Activated CD8-positive, alpha-beta memory T cell treated with anti-CD3 and anti-CD28 coated beads, Interleukin-2, amount 50 U/mL, for 4 hours (primary cell): ENCODE results near the gene PER2.
"Not testable (repeated sequence)": the region's sequence is repeated elsewhere in the genome, so short reads cannot be mapped to it uniquely, and the experiment has no call there.

Experiments
- DNase-seq: peaks from one replicate; pipeline ENCODE4 v3.0.0-alpha.2; 2020

The PER2 gene, protein sequence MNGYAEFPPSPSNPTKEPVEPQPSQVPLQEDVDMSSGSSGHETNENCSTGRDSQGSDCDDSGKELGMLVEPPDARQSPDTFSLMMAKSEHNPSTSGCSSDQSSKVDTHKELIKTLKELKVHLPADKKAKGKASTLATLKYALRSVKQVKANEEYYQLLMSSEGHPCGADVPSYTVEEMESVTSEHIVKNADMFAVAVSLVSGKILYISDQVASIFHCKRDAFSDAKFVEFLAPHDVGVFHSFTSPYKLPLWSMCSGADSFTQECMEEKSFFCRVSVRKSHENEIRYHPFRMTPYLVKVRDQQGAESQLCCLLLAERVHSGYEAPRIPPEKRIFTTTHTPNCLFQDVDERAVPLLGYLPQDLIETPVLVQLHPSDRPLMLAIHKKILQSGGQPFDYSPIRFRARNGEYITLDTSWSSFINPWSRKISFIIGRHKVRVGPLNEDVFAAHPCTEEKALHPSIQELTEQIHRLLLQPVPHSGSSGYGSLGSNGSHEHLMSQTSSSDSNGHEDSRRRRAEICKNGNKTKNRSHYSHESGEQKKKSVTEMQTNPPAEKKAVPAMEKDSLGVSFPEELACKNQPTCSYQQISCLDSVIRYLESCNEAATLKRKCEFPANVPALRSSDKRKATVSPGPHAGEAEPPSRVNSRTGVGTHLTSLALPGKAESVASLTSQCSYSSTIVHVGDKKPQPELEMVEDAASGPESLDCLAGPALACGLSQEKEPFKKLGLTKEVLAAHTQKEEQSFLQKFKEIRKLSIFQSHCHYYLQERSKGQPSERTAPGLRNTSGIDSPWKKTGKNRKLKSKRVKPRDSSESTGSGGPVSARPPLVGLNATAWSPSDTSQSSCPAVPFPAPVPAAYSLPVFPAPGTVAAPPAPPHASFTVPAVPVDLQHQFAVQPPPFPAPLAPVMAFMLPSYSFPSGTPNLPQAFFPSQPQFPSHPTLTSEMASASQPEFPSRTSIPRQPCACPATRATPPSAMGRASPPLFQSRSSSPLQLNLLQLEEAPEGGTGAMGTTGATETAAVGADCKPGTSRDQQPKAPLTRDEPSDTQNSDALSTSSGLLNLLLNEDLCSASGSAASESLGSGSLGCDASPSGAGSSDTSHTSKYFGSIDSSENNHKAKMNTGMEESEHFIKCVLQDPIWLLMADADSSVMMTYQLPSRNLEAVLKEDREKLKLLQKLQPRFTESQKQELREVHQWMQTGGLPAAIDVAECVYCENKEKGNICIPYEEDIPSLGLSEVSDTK (N-terminal part only)

GRCh38 chr2:238287737-238288649, at the start of gene PER2:
Gene PER2, minus strand, starts transcription at chr2:238288610. Its CDS starts 10,674 bp downstream, at chr2:238277936.
- DNase-seq, result peak; percentile 45

DNA sequence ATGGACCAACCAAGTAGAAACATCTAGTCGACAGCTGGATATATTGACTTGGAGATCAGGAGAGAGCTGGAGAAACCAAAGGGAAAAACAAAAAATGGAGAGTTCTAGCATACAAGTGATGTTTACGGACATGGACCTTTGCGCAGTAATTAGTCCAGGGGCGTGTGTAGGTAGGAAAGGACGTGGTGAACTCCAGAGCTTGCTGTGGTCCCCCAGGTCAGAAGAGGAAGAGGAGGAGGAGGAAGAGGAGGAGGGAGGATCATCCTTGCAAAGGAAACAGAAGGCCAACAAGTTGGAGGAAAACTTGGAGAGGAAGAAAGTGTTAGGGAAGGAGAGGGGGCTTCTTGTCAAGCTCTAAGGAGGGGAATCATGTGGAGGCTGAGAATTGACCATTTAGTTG, 49.4 kb upstream of the PER2 start:
- no peak for DNase-seq

- DNase-seq, result no peak
These were observed 48.5 kb upstream of the PER2 start for GRCh38 chr2:238336793-238337444.

DNA sequence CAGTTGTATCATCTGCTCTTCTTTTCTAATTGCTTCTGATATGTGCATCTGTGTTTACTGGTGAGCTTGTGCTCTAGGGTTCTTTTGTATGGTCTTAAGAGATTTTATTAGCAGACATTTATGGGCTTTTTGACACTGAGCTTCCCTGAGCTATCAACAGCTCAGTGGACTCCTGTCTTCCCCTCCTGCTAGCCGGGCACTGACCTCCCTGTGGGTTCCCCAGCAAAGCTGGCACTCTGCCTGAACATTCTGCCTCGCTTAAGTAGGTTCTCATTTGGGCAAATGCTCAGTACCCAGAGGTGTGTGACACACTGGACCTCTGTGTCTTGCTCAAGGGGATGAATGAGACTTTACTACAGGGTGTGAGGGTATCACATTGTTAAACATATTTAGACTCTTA, 47.7 kb upstream of the PER2 start:
- DNase-seq, result no peak

DNA sequence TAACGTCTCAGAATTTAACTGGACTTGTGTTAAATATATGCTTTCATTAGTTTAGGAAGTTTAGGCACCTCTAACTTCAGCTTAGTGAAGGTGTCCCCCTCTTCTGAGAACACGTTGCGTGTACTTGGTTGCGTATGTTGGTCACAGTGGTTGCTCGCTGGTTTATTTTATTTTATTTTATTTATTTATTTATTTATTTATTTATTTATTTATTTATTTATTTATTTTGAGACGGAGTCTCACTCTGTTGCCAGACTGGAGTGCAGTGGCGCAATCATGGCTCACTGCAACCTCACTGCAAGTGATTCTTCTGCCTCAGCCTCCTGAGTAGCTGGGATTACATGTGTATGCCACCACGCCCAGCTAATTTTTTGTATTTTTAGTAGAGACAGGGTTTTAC, 47.2 kb upstream of the PER2 start:
- not testable (repeated sequence) for DNase-seq

DNA sequence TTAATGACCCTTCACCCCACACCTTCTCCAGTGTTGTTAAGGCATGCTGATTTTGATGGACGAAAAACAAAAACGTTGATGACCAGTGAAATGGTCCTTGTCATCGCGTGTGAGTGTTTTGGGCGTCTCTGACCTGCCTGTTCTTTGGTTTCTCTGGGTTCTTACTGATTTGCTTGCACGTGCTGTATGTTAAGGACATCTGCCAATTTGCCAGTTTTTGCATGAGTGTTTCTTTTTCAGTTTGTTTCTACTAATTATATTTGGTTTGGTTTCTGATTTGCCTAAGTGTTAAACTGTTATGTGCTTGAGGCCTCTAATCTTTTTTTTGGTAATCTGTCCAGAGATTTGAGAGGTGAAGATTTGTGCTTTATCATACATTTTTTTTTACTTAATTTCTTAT, 46.5 kb upstream of the PER2 start:
- no peak for DNase-seq

- no peak for DNase-seq
These were observed 43.5 kb upstream of the PER2 start for GRCh38 chr2:238331916-238332315.

DNA sequence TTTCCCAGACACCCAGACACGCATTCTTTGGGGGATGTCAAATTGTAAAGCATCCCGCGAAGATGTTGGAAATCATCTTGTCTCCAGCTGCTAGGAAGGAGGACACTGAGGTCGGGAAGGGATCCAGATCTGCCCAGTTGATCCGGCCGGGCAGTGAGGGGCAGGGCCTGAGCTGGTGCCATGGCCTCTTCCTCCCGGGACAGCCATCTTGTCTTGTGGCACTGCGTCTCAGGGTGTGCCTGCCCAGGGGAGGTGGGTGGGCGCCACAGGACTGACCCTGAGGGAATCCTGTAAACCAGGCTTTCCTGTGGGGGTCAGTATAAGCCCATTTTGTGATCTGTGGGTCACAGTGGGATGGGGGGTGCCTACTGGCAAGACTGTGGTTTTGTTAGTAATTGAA, 42.0 kb upstream of the PER2 start:
- no peak for DNase-seq

DNA sequence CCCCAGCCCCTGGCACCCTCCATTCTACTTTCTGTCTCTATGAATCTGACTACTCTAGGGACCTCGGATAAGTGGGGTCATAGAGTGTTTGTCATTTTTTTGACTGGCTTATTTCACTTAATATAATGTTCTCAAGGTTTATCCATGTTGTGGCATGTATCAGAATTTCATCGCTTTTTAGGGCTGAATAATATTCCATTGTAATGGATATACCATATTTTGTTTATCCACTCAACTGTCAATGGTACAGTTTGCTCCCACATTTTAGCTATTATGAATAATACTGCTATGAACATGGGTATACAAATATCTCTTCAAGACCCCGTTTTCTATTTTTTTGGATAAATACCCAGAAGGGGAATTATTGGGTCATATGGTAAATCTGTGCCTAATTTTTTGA, 39.3 kb upstream of the PER2 start:
- no peak for DNase-seq

GRCh38 chr2:238326801-238327365, 38.5 kb upstream of the PER2 start:
- DNase-seq, result no peak

DNA sequence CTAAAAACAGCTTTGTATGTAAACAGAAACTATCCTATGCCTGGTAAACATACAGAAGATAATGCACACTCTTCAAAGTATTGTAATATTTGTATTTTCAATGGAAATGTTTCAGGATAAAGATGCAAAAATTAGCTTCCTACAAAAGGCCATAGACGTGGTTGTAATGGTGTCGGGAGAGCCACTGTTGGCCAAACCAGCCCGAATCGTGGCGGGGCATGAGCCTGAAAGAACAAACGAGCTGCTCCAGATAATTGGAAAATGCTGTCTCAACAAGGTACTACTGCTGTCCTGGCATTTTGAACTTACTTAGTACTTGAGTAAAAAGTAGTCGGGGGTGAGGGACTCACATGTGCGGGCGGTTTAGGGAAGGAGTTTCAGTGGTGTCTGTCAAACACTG, 37.3 kb upstream of the PER2 start:
- no peak for DNase-seq

DNA sequence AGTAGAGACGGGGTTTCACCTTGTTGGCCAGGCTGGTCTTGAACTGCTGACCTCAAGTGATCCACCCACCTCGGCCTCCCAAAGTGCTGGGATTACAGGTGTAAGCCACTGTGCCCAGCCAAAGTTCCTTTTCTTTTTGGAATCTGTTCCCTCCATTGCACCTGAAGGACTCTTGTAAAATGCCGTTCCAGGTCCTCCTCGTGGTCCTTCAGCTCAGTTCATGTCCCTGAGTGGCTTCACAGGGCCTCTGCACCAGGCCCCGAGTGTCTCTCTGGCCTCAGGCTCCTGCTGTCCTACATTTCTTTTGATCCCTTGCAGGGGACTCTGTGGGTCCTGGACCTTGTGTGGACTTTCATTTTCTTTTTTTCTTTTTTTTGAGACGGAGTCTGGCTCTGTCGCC, 35.8 kb upstream of the PER2 start:
- not testable (repeated sequence) for DNase-seq

- no peak for DNase-seq
These were observed 33.6 kb upstream of the PER2 start for GRCh38 chr2:238322001-238322411.

GRCh38 chr2:238321467-238321866, 33.1 kb upstream of the PER2 start:
- no peak for DNase-seq

DNA sequence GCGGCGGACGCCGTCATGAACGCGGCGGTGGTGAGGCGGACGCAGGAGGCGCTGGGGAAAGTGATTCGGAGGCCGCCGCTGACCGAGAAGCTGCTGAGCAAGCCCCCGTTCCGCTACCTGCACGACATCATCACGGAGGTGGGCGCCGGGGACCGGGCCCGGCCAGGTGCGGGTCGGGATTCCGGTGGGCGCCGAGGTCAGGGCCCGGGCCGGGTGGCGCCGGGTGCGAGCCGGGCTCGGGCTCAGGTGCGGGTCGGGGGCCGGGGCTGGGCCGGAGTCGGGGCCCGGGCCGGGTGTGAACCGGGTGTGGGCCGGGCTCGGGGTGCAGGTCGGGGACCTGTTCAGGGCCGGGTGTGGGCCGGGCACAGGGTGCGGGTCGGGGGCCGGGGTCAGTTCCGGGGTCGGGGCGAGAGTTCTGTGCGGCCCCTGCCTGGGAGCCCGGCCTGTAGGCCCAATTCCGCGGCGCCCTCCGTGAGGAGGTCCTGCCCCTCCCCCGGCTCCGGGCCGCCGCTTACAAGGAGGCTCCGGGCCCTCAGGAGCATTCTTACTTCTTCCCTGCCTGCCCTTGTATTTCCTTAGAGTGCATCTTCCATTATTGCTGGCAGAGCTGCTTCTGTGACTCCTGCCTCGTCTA, 32.4 kb upstream of the PER2 start:
- peak; percentile 24 for DNase-seq

DNA sequence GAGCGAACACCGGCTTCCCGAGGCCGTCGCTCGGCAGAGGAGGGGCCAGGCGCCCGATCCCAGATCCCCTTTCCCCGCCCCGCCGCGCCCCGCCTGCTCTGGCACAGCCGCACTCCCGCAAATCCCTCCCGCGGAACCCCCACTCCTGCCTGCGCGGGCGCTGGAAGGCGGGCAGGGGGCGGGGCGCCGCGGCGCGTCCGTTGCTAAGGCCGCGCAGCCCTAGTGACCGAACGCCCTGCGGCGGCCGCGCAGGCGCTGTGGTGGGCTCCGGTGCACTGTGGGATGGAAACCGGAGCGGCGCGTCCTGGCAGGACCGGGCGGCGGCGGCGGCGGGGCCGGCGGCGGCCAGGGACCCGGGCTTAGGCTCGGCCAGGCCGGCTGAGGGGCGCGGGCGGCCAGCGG, 31.8 kb upstream of the PER2 start, which contains the start of gene TRAF3IP1:
TRAF3IP1 (plus strand) TSS at position 273 of the 402 bp plus-strand sequence. CDS start 145 bp downstream, outside the sequence.
- DNase-seq, result peak; percentile 86

GRCh38 chr2:238315031-238315595, 26.7 kb upstream of the PER2 start:
- DNase-seq, result no peak

DNA sequence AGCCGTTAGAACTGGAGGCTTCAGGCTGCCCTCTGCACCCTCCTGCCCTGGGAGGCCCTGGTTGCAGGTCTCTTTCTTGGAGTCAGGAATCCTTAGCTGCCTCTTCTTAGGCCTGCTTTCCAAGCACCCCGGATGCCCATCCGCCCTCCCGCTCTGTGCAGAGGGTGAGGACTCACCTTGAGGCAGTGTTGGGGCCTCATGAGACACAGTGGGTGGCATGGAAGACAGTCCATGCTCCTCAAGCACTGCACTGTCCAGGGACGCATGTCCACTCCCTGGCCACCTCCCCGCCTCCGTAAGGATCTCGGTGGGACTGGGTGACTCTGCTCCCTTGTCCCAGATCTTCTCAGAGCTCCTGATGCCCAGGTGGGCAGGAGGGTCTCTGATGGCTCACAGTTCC, 26.2 kb upstream of the PER2 start:
- DNase-seq, result no peak

GRCh38 chr2:238313991-238314350, 25.6 kb upstream of the PER2 start:
- DNase-seq, result no peak

DNA sequence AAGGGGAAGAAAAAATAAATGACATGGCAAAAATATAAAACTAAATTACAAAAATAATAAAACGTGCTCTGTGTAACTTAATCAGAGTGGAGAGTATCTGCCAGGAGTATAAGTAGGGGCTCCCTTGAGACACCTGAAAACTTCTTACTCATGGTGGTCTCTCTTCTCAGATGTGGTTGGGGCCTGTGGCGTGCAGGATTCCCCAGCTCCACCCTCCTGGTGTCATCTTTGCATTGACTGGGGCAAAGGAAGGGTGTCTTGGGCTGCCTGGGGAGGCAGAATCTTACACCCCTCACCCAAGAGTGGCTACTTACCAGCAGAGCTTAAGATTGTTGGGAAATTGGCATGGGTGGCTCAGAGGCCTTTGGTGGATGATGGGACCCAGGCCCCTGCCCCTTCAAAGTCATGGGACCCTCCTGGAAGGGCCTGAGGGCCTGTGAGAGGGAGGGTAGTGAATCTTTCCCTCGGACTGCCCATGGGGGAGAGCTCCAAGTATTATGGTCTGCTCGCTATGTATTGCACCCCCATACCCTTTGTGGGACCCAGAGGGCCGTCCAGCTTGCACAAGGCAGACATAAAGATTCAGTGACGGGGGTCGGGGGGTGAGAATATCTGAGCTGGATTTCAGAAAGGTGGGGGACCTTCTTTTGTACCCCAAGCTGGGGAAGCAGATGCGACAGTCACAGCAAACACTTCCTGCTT, 25.0 kb upstream of the PER2 start:
- DNase-seq, result no peak
